Natural killer cell (primary cell): ENCODE results near the gene PSMB2. TPM values are rescaled to one million over a fixed set of nuclear protein-coding genes. Genes with fewer than 3 reads are reported as not detected.
A peak's percentile ranks its signal among the peaks of the same experiment; 100 is the strongest.

Experiments
- ATAC-seq, 3 donors: fragments of 150-1000 bp in 2 of 3; fragments of 200-7000 bp in 1 of 3; cut with Tn5 transposase; 1 replicate in 1 of 3; 2 replicates in 2 of 3; pipeline ENCODE4 v1.10.0; 2021; ENCODE audit warnings: mild to moderate bottlenecking in 2 of 3, moderate library complexity in 2 of 3
- DNase-seq, 2 donors: peaks; one replicate each; pipeline versions ENCODE4 v3.0.0 to v3.0.0-alpha.2; 2013 to 2021; ENCODE audit warnings: mixed read lengths in 1 of 2
- H3K27ac ChIP-seq: one replicate; pipeline ENCODE4 v1.5.1; 2013; ENCODE audit warnings: mild to moderate bottlenecking, low read length
- H3K27me3 ChIP-seq: one replicate; pipeline ENCODE4 v1.6.1; 2013; ENCODE audit warnings: low read length; ENCODE audit not compliant: control insufficient read depth, insufficient read depth
- H3K36me3 ChIP-seq: one replicate; pipeline ENCODE4 v1.6.1; 2013; ENCODE audit warnings: low read length; ENCODE audit not compliant: control insufficient read depth, insufficient read depth
- H3K4me1 ChIP-seq: one replicate; pipeline ENCODE4 v1.6.1; 2013; ENCODE audit warnings: low read length; ENCODE audit not compliant: control insufficient read depth, insufficient read depth
- H3K4me3 ChIP-seq: one replicate; pipeline ENCODE4 v1.5.1; 2013; ENCODE audit warnings: low read length
- H3K9me3 ChIP-seq: one replicate; pipeline ENCODE4 v1.6.1; 2013; ENCODE audit warnings: low read length; ENCODE audit not compliant: control insufficient read depth, insufficient read depth
- H3K27ac Mint-ChIP-seq, 2 donors: one replicate each; pipeline ENCODE4 v1.8.0; 2022; ENCODE audit warnings: mild to moderate bottlenecking in 2 of 2, mixed read lengths in 2 of 2, moderate library complexity in 1 of 2
- H3K27me3 Mint-ChIP-seq, 2 donors: one replicate each; pipeline ENCODE4 v1.8.0; 2022; ENCODE audit warnings: low read depth in 2 of 2, mixed read lengths in 2 of 2
- H3K36me3 Mint-ChIP-seq: one replicate; pipeline ENCODE4 v1.8.0; 2022; ENCODE audit warnings: mixed read lengths
- H3K4me1 Mint-ChIP-seq, 2 donors: one replicate each; pipeline ENCODE4 v1.8.0; 2022; ENCODE audit warnings: mixed read lengths in 2 of 2
- H3K4me3 Mint-ChIP-seq: one replicate; pipeline ENCODE4 v1.8.0; 2022; ENCODE audit warnings: mild to moderate bottlenecking, moderate library complexity, mixed read lengths
- H3K9me3 Mint-ChIP-seq, 2 donors: one replicate each; pipeline ENCODE4 v1.8.0; 2022; ENCODE audit warnings: mixed read lengths in 2 of 2
- WGBS: methylation state at CpG from one replicate; pipeline ENCODE4 v1.1.7; 2013; ENCODE audit warnings: missing lambda C conversion rate; ENCODE audit not compliant: insufficient coverage; 5-methylcytosine and 5-hydroxymethylcytosine counted together
- intact Hi-C: fragments of 100-400 bp; cut with micrococcal nuclease; formaldehyde crosslinking; loops from one replicate; pipeline ENCODE4 v1.14.2; 2022
- total RNA-seq, 4 donors: library from RNA; stranded (reverse); fragments of 120-200 nt in 1 of 4; gene quantifications; one replicate each; pipeline versions ENCODE4 v1.2.3 to v1.2.4, GENCODE V29; 2013 to 2022
- TF ChIP-seq, protein P1 (sequence below): fragments of 200-600 bp; IDR thresholded peaks from one replicate; pipeline ENCODE4 v1.8.0; 2022; ENCODE audit warnings: antibody characterized with exemption

Gene PSMB2
- total RNA-seq, 3 donors from 2014 or later (not counting 1 experiment from before 2014, with no cell fraction given): 37.0 to 45.0 (median 37.3) TPM

DNA sequence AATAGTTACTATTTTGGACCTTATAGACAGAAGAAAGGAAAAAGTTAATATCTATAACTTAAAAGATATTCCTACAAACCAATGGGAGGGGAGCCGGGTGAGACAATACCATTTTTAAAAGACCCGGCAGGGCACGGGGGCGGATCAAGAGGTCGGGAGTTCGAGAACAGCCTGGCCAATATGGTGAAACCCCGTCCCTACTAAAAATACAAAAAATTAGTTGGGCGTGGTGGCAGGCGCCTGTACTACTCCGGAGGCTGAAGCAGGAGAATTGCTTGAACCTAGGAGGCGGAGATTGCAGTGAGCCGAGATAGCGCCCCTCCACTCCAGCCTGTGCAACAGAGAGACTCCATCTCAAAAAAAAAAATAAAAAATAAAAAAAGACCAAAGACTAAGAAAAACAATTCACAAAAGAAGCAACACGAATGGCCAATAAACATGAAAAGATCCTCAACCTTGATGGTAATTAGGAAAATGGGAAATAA, 1.2 kb upstream of the PSMB2 start:
- WGBS: 31% methylated on average over 12 of the region's 14 CpGs
- Histone ChIP-seq H3K36me3 (no peaks in the 10 kb centered on the region), H3K27me3 (peaks cover 5% of the 10 kb centered on the region), H3K4me1 (peaks cover 12% of the 10 kb centered on the region), H3K27ac (peak overlapping the region; percentile 81), H3K9me3 (no peaks in the 10 kb centered on the region), H3K4me3 (peak overlapping the region; percentile 92)
- H3K36me3 Mint-ChIP-seq: peaks cover 6% of the 10 kb centered on the region
- ATAC-seq (no peak), DNase-seq (peak in 1 of 2 donors; percentile 20)
- H3K27ac Mint-ChIP-seq: peak overlapping the region; percentile 99 to 100
- peaks cover 20 to 34% of the 10 kb centered on the region in 2 donors for H3K27me3 Mint-ChIP-seq
- TF ChIP-seq, protein P1, sequence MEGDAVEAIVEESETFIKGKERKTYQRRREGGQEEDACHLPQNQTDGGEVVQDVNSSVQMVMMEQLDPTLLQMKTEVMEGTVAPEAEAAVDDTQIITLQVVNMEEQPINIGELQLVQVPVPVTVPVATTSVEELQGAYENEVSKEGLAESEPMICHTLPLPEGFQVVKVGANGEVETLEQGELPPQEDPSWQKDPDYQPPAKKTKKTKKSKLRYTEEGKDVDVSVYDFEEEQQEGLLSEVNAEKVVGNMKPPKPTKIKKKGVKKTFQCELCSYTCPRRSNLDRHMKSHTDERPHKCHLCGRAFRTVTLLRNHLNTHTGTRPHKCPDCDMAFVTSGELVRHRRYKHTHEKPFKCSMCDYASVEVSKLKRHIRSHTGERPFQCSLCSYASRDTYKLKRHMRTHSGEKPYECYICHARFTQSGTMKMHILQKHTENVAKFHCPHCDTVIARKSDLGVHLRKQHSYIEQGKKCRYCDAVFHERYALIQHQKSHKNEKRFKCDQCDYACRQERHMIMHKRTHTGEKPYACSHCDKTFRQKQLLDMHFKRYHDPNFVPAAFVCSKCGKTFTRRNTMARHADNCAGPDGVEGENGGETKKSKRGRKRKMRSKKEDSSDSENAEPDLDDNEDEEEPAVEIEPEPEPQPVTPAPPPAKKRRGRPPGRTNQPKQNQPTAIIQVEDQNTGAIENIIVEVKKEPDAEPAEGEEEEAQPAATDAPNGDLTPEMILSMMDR: no peak
- intact Hi-C loops: loop anchor here (5.0 kb wide), 1 partner anchor 75 kb away; no protein-coding TSS in a partner anchor
- no peaks in the 10 kb centered on the region for H3K9me3 Mint-ChIP-seq
- peaks cover 30% of the 10 kb centered on the region in 2 donors for H3K4me1 Mint-ChIP-seq
- H3K4me3 Mint-ChIP-seq: peak overlapping the region; percentile 100

GRCh38 chr1:35640380-35641232, 720 bp downstream of the PSMB2 start:
- Histone ChIP-seq H3K4me3 (peak overlapping the region; percentile 92), H3K27me3 (no peaks in the 10 kb centered on the region), H3K36me3 (peaks cover 6% of the 10 kb centered on the region), H3K4me1 (peaks cover 12% of the 10 kb centered on the region), H3K27ac (peak overlapping the region; percentile 81), H3K9me3 (no peaks in the 10 kb centered on the region)
- Mint-ChIP-seq H3K36me3 (peaks cover 6% of the 10 kb centered on the region), H3K9me3 (no peaks in the 10 kb centered on the region), H3K4me3 (peak overlapping the region; percentile 100), H3K27me3 (peaks cover 5 to 17% of the 10 kb centered on the region in 2 donors), H3K27ac (peak overlapping the region; percentile 99 to 100), H3K4me1 (peaks cover 33 to 34% of the 10 kb centered on the region in 2 donors)
- ATAC-seq (no peak), DNase-seq (no peak)
- TF ChIP-seq, protein P1: no peak
- intact Hi-C loops: loop anchor here (1.0 to 5.0 kb wide), 2 partner anchors 73 to 75 kb away; no protein-coding TSS in a partner anchor
- whole genome bisulfite sequencing: 17% methylated on average over 29 of the region's 29 CpGs

DNA sequence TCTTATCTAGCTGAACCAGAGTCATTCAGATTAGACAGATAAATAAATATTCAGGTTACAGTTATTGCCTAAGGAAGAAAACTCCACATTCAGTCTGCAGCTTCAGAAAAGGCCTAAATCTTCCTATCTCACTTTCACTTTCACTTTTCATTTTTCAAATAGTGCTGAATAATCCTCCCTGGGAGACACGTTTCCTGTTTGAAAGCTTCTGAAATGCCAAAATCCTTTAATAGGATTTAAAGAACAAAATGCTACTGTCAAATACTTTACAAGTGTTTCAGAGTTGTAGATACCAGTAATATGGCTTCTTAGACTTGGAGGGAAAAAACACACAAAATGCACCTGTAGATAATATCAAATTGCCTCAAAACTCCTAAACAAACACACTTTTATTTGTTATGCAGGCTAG, 3.9 kb downstream of the PSMB2 start:
- Histone ChIP-seq H3K27me3 (no peaks in the 10 kb centered on the region), H3K36me3 (peaks cover 28% of the 10 kb centered on the region), H3K9me3 (no peaks in the 10 kb centered on the region), H3K27ac (peak overlapping the region; percentile 81), H3K4me1 (peaks cover 13% of the 10 kb centered on the region), H3K4me3 (peak overlapping the region; percentile 25)
- H3K4me1 Mint-ChIP-seq: peaks cover 33 to 34% of the 10 kb centered on the region in 2 donors
- peak overlapping the region; percentile 92 for H3K27ac Mint-ChIP-seq
- peak overlapping the region; percentile 86 for H3K4me3 Mint-ChIP-seq
- TF ChIP-seq, protein P1: no peak
- WGBS: 0% methylated on average over 1 of the region's 1 CpG
- no peaks in the 10 kb centered on the region for H3K9me3 Mint-ChIP-seq
- DNase-seq: peak in 1 of 2 donors; percentile 66
- peaks cover 6% of the 10 kb centered on the region for H3K36me3 Mint-ChIP-seq
- no peaks in the 10 kb centered on the region for H3K27me3 Mint-ChIP-seq
- ATAC-seq: no peak
- intact Hi-C loops: no loop called here
